H9 (cell line): Measurements from ENCODE around the gene APBA3. TPM values are rescaled to one million over a fixed set of nuclear protein-coding genes. Genes with fewer than 3 reads are reported as not detected.

ENCODE experiments used
- DNase-seq: peaks from one replicate; pipeline ENCODE4 v3.0.0-alpha.2; 2017
- H2AFZ ChIP-seq: one replicate; pipeline ENCODE4 v1.6.1; 2013; ENCODE audit warnings: mild to moderate bottlenecking, low read length, control low read depth, moderate library complexity
- H2AK5ac ChIP-seq: 2 replicates; pipeline ENCODE4 v1.6.1; 2013; ENCODE audit warnings: low read length, control low read depth, mixed read lengths; ENCODE audit not compliant: insufficient read length
- H2BK120ac ChIP-seq: one replicate; pipeline ENCODE4 v1.6.1; 2013; ENCODE audit warnings: low read depth, mild to moderate bottlenecking, low read length, control low read depth, inconsistent platforms; ENCODE audit not compliant: poor library complexity, severe bottlenecking
- H2BK12ac ChIP-seq: 2 replicates; pipeline ENCODE4 v1.6.1; 2013; ENCODE audit warnings: low read length, control low read depth, mixed read lengths, low read depth; ENCODE audit not compliant: insufficient read length
- H2BK15ac ChIP-seq: 2 replicates; pipeline ENCODE4 v1.6.1; 2013; ENCODE audit warnings: low read depth, low read length, control low read depth
- H2BK20ac ChIP-seq: one replicate; pipeline ENCODE4 v1.6.1; 2013; ENCODE audit warnings: low read depth, mild to moderate bottlenecking, low read length, control low read depth, inconsistent platforms; ENCODE audit not compliant: poor library complexity, severe bottlenecking
- H2BK5ac ChIP-seq: 2 replicates; pipeline ENCODE4 v1.6.1; 2013; ENCODE audit warnings: low read length, control low read depth, mixed read lengths; ENCODE audit not compliant: insufficient read length
- H3K14ac ChIP-seq: 2 replicates; pipeline ENCODE4 v1.6.1; 2013; ENCODE audit warnings: low read length, control low read depth; ENCODE audit not compliant: insufficient read depth
- H3K18ac ChIP-seq: 2 replicates; pipeline ENCODE4 v1.6.1; 2013; ENCODE audit warnings: low read depth, mild to moderate bottlenecking, mixed read lengths, low read length, control low read depth; ENCODE audit not compliant: insufficient read length
- H3K23ac ChIP-seq: 2 replicates; pipeline ENCODE4 v1.6.1; 2013; ENCODE audit warnings: low read length, control low read depth, mixed read lengths, low read depth; ENCODE audit not compliant: insufficient read length
- H3K23me2 ChIP-seq: 2 replicates; pipeline ENCODE4 v1.6.1; 2013; ENCODE audit warnings: low read depth, mild to moderate bottlenecking, mixed read lengths, low read length, control low read depth; ENCODE audit not compliant: insufficient read length, poor library complexity, severe bottlenecking
- H3K27ac ChIP-seq: 2 replicates; pipeline ENCODE4 v1.5.1; 2013; ENCODE audit warnings: low read length, control low read depth, mixed read lengths, low read depth; ENCODE audit not compliant: insufficient read length
- H3K27me3 ChIP-seq: 2 replicates; pipeline ENCODE4 v1.6.1; 2013; ENCODE audit warnings: low read length, control low read depth, inconsistent platforms; ENCODE audit not compliant: insufficient read depth
- H3K4ac ChIP-seq: 2 replicates; pipeline ENCODE4 v1.6.1; 2013; ENCODE audit warnings: low read depth, mild to moderate bottlenecking, control low read depth, inconsistent platforms, low read length, moderate library complexity
- H3K4me1 ChIP-seq: 2 replicates; pipeline ENCODE4 v1.6.1; 2013; ENCODE audit warnings: low read length, control low read depth, inconsistent platforms; ENCODE audit not compliant: insufficient read depth
- H3K4me2 ChIP-seq: 2 replicates; pipeline ENCODE4 v1.6.1; 2013; ENCODE audit warnings: low read length, control low read depth, mixed read lengths; ENCODE audit not compliant: insufficient read length, insufficient read depth
- H3K56ac ChIP-seq: 2 replicates; pipeline ENCODE4 v1.6.1; 2013; ENCODE audit warnings: low read depth, mild to moderate bottlenecking, mixed read lengths, low read length, control low read depth; ENCODE audit not compliant: insufficient read length
- H3K79me1 ChIP-seq: 2 replicates; pipeline ENCODE4 v1.6.1; 2013; ENCODE audit warnings: low read depth, mild to moderate bottlenecking, moderate library complexity, low read length, control low read depth, inconsistent platforms; ENCODE audit not compliant: insufficient read depth, poor library complexity, severe bottlenecking
- H3K79me2 ChIP-seq: 2 replicates; pipeline ENCODE4 v1.6.1; 2013; ENCODE audit warnings: low read length, control low read depth, inconsistent platforms; ENCODE audit not compliant: insufficient read depth
- H3K9ac ChIP-seq: 2 replicates; pipeline ENCODE4 v1.6.1; 2013; ENCODE audit warnings: low read length, control low read depth, mixed read lengths; ENCODE audit not compliant: insufficient read length; ENCODE audit errors: extremely low read depth
- H3K9me3 ChIP-seq: one replicate; pipeline ENCODE4 v1.6.1; 2013; ENCODE audit warnings: low read depth, low read length, inconsistent platforms; ENCODE audit not compliant: control insufficient read depth
- H3T11ph ChIP-seq: one replicate; pipeline ENCODE4 v1.6.1; 2013; ENCODE audit warnings: mild to moderate bottlenecking, low read length, control low read depth, inconsistent platforms
- H4K20me1 ChIP-seq: one replicate; pipeline ENCODE4 v1.6.1; 2013; ENCODE audit not compliant: control insufficient read depth, insufficient read length, insufficient read depth
- H4K5ac ChIP-seq: 2 replicates; pipeline ENCODE4 v1.6.1; 2013; ENCODE audit warnings: low read depth, mild to moderate bottlenecking, mixed read lengths, low read length, control low read depth; ENCODE audit not compliant: insufficient read length
- H4K8ac ChIP-seq: replicated peaks from 2 replicates; pipeline ENCODE4 v1.6.1; 2013; ENCODE audit warnings: low read length, control low read depth, mixed read lengths, low read depth; ENCODE audit not compliant: insufficient read length
- H4K91ac ChIP-seq: 2 replicates; pipeline ENCODE4 v1.6.1; 2013; ENCODE audit warnings: low read depth, mild to moderate bottlenecking, moderate library complexity, mixed read lengths, low read length, control low read depth; ENCODE audit not compliant: insufficient read length
- H3K27ac Mint-ChIP-seq, 3 experiments: 2 replicates in 2 of 3; 3 replicates in 1 of 3; pipeline ENCODE4 v1.8.0; 2020 to 2021; ENCODE audit warnings: mixed read lengths in 3 of 3, mild to moderate bottlenecking in 1 of 3, moderate library complexity in 1 of 3
- H3K27me3 Mint-ChIP-seq: 2 replicates; pipeline ENCODE4 v1.8.0; 2021; ENCODE audit warnings: low read depth, mild to moderate bottlenecking, moderate library complexity, mixed read lengths
- H3K36me3 Mint-ChIP-seq, 3 experiments: 2 replicates in 2 of 3; 3 replicates in 1 of 3; pipeline ENCODE4 v1.8.0; 2020 to 2021; ENCODE audit warnings: low read depth in 3 of 3, mixed read lengths in 3 of 3; ENCODE audit not compliant: insufficient read depth in 1 of 3
- H3K4me1 Mint-ChIP-seq, 2 experiments: 2 replicates each; pipeline ENCODE4 v1.8.0; 2020; ENCODE audit warnings: mixed read lengths in 2 of 2
- H3K4me3 Mint-ChIP-seq, 2 experiments: 2 replicates in 1 of 2; 3 replicates in 1 of 2; pipeline ENCODE4 v1.8.0; 2020 to 2021; ENCODE audit warnings: mild to moderate bottlenecking in 2 of 2, mixed read lengths in 2 of 2, moderate library complexity in 1 of 2
- H3K9me3 Mint-ChIP-seq, 2 experiments: 2 replicates in 1 of 2; 3 replicates in 1 of 2; pipeline ENCODE4 v1.8.0; 2020; ENCODE audit warnings: mild to moderate bottlenecking in 2 of 2, mixed read lengths in 2 of 2, moderate library complexity in 1 of 2
- WGBS: extraction: QIAGEN DNeasy Blood & Tissue Kit; methylation state at CpG from one replicate; pipeline ENCODE4 v1.1.7; 2013; ENCODE audit warnings: missing lambda C conversion rate, low lambda C conversion rate, mixed read lengths; ENCODE audit not compliant: insufficient read length; ENCODE audit errors: extremely low coverage; 5-methylcytosine and 5-hydroxymethylcytosine counted together
- total RNA-seq: library from RNA; stranded (reverse); gene quantifications from 2 replicates; pipeline ENCODE4 v1.2.1, GENCODE V29; 2021
- TF ChIP-seq, protein P1 (sequence below): fragments of 200-600 bp; sonication (generic); conservative IDR thresholded peaks from 3 replicates; pipeline ENCODE4 v1.8.0; 2021; ENCODE audit warnings: antibody characterized with exemption, mild to moderate bottlenecking

APBA3 gene
- total RNA-seq, 1 experiment from 2014 or later: 21.8 TPM

DNA sequence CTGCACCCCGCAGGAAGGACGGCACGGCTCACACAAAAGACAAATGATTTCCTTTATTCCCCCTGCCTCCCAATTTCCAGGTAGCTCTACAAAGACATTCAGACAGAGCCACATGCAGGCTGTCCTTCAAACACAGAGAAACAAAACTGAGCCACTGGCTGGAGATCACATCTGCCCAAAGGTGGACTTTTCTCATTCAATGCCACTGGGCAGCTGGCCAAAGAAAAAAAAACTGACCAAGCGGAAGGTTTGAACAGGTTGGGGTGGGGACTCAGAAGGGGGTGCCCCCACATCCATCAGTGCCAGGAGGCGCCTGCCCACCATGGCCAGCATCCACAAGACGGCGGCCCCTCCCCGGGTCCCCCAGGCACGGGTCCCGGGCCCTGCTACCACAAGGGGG lies 42.5 kb upstream of the APBA3 start:
- no peak overlapping the region for H3K27ac ChIP-seq
- no peak overlapping the region for H2BK20ac ChIP-seq
- H3K79me2 ChIP-seq: no peaks in the 10 kb centered on the region
- no peaks in the 10 kb centered on the region for H3K36me3 Mint-ChIP-seq
- H3K27me3 ChIP-seq: no peaks in the 10 kb centered on the region
- peaks cover 7% of the 10 kb centered on the region for H3K23me2 ChIP-seq
- no peak overlapping the region for H3K9ac ChIP-seq
- TF ChIP-seq, protein P1, sequence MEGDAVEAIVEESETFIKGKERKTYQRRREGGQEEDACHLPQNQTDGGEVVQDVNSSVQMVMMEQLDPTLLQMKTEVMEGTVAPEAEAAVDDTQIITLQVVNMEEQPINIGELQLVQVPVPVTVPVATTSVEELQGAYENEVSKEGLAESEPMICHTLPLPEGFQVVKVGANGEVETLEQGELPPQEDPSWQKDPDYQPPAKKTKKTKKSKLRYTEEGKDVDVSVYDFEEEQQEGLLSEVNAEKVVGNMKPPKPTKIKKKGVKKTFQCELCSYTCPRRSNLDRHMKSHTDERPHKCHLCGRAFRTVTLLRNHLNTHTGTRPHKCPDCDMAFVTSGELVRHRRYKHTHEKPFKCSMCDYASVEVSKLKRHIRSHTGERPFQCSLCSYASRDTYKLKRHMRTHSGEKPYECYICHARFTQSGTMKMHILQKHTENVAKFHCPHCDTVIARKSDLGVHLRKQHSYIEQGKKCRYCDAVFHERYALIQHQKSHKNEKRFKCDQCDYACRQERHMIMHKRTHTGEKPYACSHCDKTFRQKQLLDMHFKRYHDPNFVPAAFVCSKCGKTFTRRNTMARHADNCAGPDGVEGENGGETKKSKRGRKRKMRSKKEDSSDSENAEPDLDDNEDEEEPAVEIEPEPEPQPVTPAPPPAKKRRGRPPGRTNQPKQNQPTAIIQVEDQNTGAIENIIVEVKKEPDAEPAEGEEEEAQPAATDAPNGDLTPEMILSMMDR: no peak
- no peak for DNase-seq
- peaks cover 0 to 11% of the 10 kb centered on the region in 2 experiments; a peak in 2 of 4 replicates for H3K4me1 Mint-ChIP-seq
- peaks cover 0 to 6% of the 10 kb centered on the region in 2 experiments; a peak in 2 of 5 replicates for H3K9me3 Mint-ChIP-seq
- H3K4me3 Mint-ChIP-seq: no peak overlapping the region; a peak in 1 of 5 replicates
- no peak overlapping the region for H3K4me2 ChIP-seq
- no peak overlapping the region for H2BK5ac ChIP-seq
- H3K9me3 ChIP-seq: no peaks in the 10 kb centered on the region
- H3K14ac ChIP-seq: no peak overlapping the region
- H3K79me1 ChIP-seq: no peaks in the 10 kb centered on the region
- H3T11ph ChIP-seq: no peak overlapping the region
- no peak overlapping the region for H2BK120ac ChIP-seq
- WGBS: no CpG with 5 or more reads among the region's 10 CpGs
- H2AFZ ChIP-seq: no peak overlapping the region
- no peak overlapping the region for H3K4ac ChIP-seq
- no peak overlapping the region for H2BK12ac ChIP-seq
- no peak overlapping the region for H4K8ac ChIP-seq
- H3K56ac ChIP-seq: no peak overlapping the region
- H3K18ac ChIP-seq: no peak overlapping the region
- H3K23ac ChIP-seq: no peak overlapping the region
- H4K20me1 ChIP-seq: no peaks in the 10 kb centered on the region
- no peak overlapping the region for H2AK5ac ChIP-seq
- H3K27me3 Mint-ChIP-seq: peaks cover 43% of the 10 kb centered on the region
- H4K91ac ChIP-seq: no peak overlapping the region
- H3K27ac Mint-ChIP-seq: no peak overlapping the region
- H2BK15ac ChIP-seq: no peak overlapping the region
- H3K4me1 ChIP-seq: no peaks in the 10 kb centered on the region
- H4K5ac ChIP-seq: no peak overlapping the region
